Naive thymus-derived CD4-positive, alpha-beta T cell (primary cell): ENCODE data around the gene TRMT2A. TPM values are rescaled to one million over a fixed set of nuclear protein-coding genes. Genes with fewer than 3 reads are reported as not detected.

Experiments
- ATAC-seq: fragments of 150-1000 bp; cut with Tn5 transposase; 2 replicates; pipeline ENCODE4 v1.10.0; 2021; ENCODE audit warnings: mild to moderate bottlenecking, moderate library complexity
- CTCF ChIA-PET: fragments of 350-600 bp; sonication (Branson Sonifier 250); formaldehyde crosslinking; loops from one replicate; lab custom pipeline; 2021; ENCODE audit warnings: antibody characterized with exemption; lab: Charles Lee
- POLR2A ChIA-PET: fragments of 350-600 bp; sonication (Branson Sonifier 250); formaldehyde crosslinking; loops from one replicate; lab custom pipeline; 2021; ENCODE audit warnings: antibody characterized with exemption, inconsistent platforms; lab: Charles Lee
- DNase-seq, 9 donors: peaks; one replicate each; pipeline versions ENCODE4 v3.0.0 to v3.0.0-alpha.2; 2020 to 2022; ENCODE audit warnings: mixed read lengths in 1 of 9
- H3K27ac ChIP-seq: one replicate; pipeline ENCODE4 v1.7.0; 2013; ENCODE audit warnings: mild to moderate bottlenecking, low read depth, low read length, moderate library complexity
- H3K27me3 ChIP-seq, 2 donors: one replicate each; pipeline ENCODE4 v1.7.0; 2013; ENCODE audit warnings: low read length in 2 of 2, mild to moderate bottlenecking in 2 of 2, moderate library complexity in 2 of 2; ENCODE audit not compliant: control insufficient read depth in 2 of 2, insufficient read depth in 2 of 2
- H3K36me3 ChIP-seq, 3 experiments: 1 replicate in 2 of 3; 2 replicates in 1 of 3; pipeline ENCODE4 v1.7.0; 2013; ENCODE audit warnings: low read length in 3 of 3, mild to moderate bottlenecking in 3 of 3, moderate library complexity in 1 of 3; ENCODE audit not compliant: insufficient read depth in 3 of 3, control insufficient read depth in 2 of 3
- H3K4me1 ChIP-seq, 2 donors: one replicate each; pipeline ENCODE4 v1.7.0; 2013; ENCODE audit warnings: low read length in 2 of 2, mild to moderate bottlenecking in 2 of 2, moderate library complexity in 1 of 2; ENCODE audit not compliant: control insufficient read depth in 2 of 2, insufficient read depth in 2 of 2
- H3K4me3 ChIP-seq: 2 replicates; pipeline ENCODE4 v1.7.0; 2013; ENCODE audit warnings: mild to moderate bottlenecking, low read length
- H3K9me3 ChIP-seq, 3 experiments: 1 replicate in 2 of 3; 2 replicates in 1 of 3; pipeline ENCODE4 v1.7.0; 2013; ENCODE audit warnings: low read length in 3 of 3; ENCODE audit not compliant: control insufficient read depth in 2 of 3
- H3K27ac Mint-ChIP-seq, 9 donors: one replicate each; pipeline ENCODE4 v1.8.0; 2020 to 2022; ENCODE audit warnings: mixed read lengths in 9 of 9, mild to moderate bottlenecking in 8 of 9, moderate library complexity in 5 of 9, inconsistent platforms in 2 of 9
- H3K27me3 Mint-ChIP-seq, 5 donors: one replicate each; pipeline ENCODE4 v1.8.0; 2021 to 2022; ENCODE audit warnings: mixed read lengths in 5 of 5, mild to moderate bottlenecking in 1 of 5
- H3K36me3 Mint-ChIP-seq, 5 donors: one replicate each; pipeline ENCODE4 v1.8.0; 2020 to 2022; ENCODE audit warnings: mixed read lengths in 5 of 5, mild to moderate bottlenecking in 3 of 5, inconsistent platforms in 1 of 5
- H3K4me1 Mint-ChIP-seq, 7 donors: one replicate each; pipeline ENCODE4 v1.8.0; 2020 to 2022; ENCODE audit warnings: mixed read lengths in 7 of 7, mild to moderate bottlenecking in 3 of 7, inconsistent platforms in 1 of 7
- H3K4me3 Mint-ChIP-seq, 10 donors: one replicate each; pipeline ENCODE4 v1.8.0; 2020 to 2022; ENCODE audit warnings: mild to moderate bottlenecking in 10 of 10, mixed read lengths in 10 of 10, moderate library complexity in 6 of 10, inconsistent platforms in 2 of 10
- H3K9me3 Mint-ChIP-seq, 11 donors: one replicate each; pipeline ENCODE4 v1.8.0; 2020 to 2022; ENCODE audit warnings: mixed read lengths in 11 of 11, mild to moderate bottlenecking in 4 of 11, inconsistent platforms in 1 of 11, moderate library complexity in 1 of 11
- intact Hi-C, 2 donors: fragments of 100-400 bp; cut with micrococcal nuclease; formaldehyde crosslinking; loops; one replicate each; pipeline ENCODE4 v1.15.1; 2023
- polyA plus RNA-seq, 2 donors: library from polyadenylated mRNA; unstranded; fragments of 300-500 nt; fragmentation: Illumina TruSeq; gene quantifications; one replicate each; pipeline ENCODE4 v1.2.3, GENCODE V29; 2021
- total RNA-seq, 6 experiments: library from RNA in 5 of 6; stranded (reverse) in 5 of 6; gene quantifications; 1 replicate in 5 of 6; 2 replicates in 1 of 6; pipeline ENCODE4 v1.2.3 and lab custom pipeline; 2021 to 2026

The TRMT2A gene
- total and polyA plus RNA-seq, 7 experiments from 2014 or later: 30.0 to 134 (median 94.7) TPM

- intact Hi-C loops: no loop called here
- ATAC-seq (no peak), DNase-seq (no peak)
- no peaks in the 10 kb centered on the region for H3K27me3 Mint-ChIP-seq
- no peaks in the 10 kb centered on the region for H3K27me3 ChIP-seq
- POLR2A ChIA-PET: no interaction called here
- H3K9me3 ChIP-seq: no peaks in the 10 kb centered on the region
- CTCF ChIA-PET: no interaction called here
- peak overlapping the region in 2 of 9 donors; percentile 26 to 30 for H3K27ac Mint-ChIP-seq
- no peak overlapping the region for H3K4me3 ChIP-seq
- peaks cover 16 to 58% (median 18%) of the 10 kb centered on the region in 3 experiments for H3K36me3 ChIP-seq
- H3K27ac ChIP-seq: no peak overlapping the region
- peaks cover 0 to 1% (median 0%) of the 10 kb centered on the region in 11 donors for H3K9me3 Mint-ChIP-seq
- peaks cover 17 to 49% of the 10 kb centered on the region in 2 donors for H3K4me1 ChIP-seq
- peak overlapping the region in 1 of 10 donors; percentile 16 for H3K4me3 Mint-ChIP-seq
- H3K36me3 Mint-ChIP-seq: peaks cover 13 to 53% (median 27%) of the 10 kb centered on the region in 5 donors
- H3K4me1 Mint-ChIP-seq: peaks cover 32 to 50% (median 42%) of the 10 kb centered on the region in 7 donors
Measured at GRCh38 chr22:20086101-20086599, 30.9 kb downstream of the TRMT2A start.

- H3K36me3 Mint-ChIP-seq: peaks cover 12 to 48% (median 25%) of the 10 kb centered on the region in 5 donors
- Histone ChIP-seq H3K36me3 (peaks cover 16 to 53% (median 18%) of the 10 kb centered on the region in 3 experiments), H3K27ac (no peak overlapping the region), H3K27me3 (no peaks in the 10 kb centered on the region), H3K4me1 (peaks cover 22 to 49% of the 10 kb centered on the region in 2 donors), H3K9me3 (no peaks in the 10 kb centered on the region), H3K4me3 (no peak overlapping the region)
- H3K4me3 Mint-ChIP-seq: no peak overlapping the region
- H3K27ac Mint-ChIP-seq: peak overlapping the region in 1 of 9 donors; percentile 22
- POLR2A ChIA-PET: no interaction called here
- no peak for ATAC-seq
- CTCF ChIA-PET: interaction anchor here (0.6 kb wide), 1 partner anchor 30 kb away, joined by 3 read pairs; no protein-coding TSS in a partner anchor
- no peak for DNase-seq
- intact Hi-C loops: no loop called here
- peaks cover 0 to 1% (median 0%) of the 10 kb centered on the region in 11 donors for H3K9me3 Mint-ChIP-seq
- H3K27me3 Mint-ChIP-seq: no peaks in the 10 kb centered on the region
- H3K4me1 Mint-ChIP-seq: peaks cover 37 to 52% (median 45%) of the 10 kb centered on the region in 7 donors
Measured at GRCh38 chr22:20085651-20086050, 31.4 kb downstream of the TRMT2A start.

- no peak for DNase-seq
- H3K4me1 ChIP-seq: peaks cover 23 to 42% of the 10 kb centered on the region in 2 donors
- H3K36me3 ChIP-seq: peaks cover 10 to 44% (median 13%) of the 10 kb centered on the region in 3 experiments
- Mint-ChIP-seq H3K36me3 (peaks cover 12 to 39% (median 21%) of the 10 kb centered on the region in 5 donors), H3K4me1 (peaks cover 39 to 49% (median 44%) of the 10 kb centered on the region in 7 donors), H3K27ac (peak overlapping the region in 3 of 9 donors; percentile 45 to 76 (median 55)), H3K9me3 (peaks cover 0 to 1% (median 0%) of the 10 kb centered on the region in 11 donors), H3K4me3 (peak overlapping the region in 3 of 10 donors; percentile 10 to 30 (median 18)), H3K27me3 (no peaks in the 10 kb centered on the region)
- no peak overlapping the region for H3K27ac ChIP-seq
- ChIA-PET POLR2A (interaction anchor here (0.7 kb wide), 1 partner anchor 63 kb away, joined by 3 read pairs; no protein-coding TSS in a partner anchor), CTCF (interaction anchor here (0.6 kb wide), 1 partner anchor 31 kb away, joined by 3 read pairs; no protein-coding TSS in a partner anchor)
- no peak for ATAC-seq
- no peaks in the 10 kb centered on the region for H3K9me3 ChIP-seq
- no peak overlapping the region for H3K4me3 ChIP-seq
- intact Hi-C loops: no loop called here
- no peaks in the 10 kb centered on the region for H3K27me3 ChIP-seq
Measured at GRCh38 chr22:20084547-20085413, 32.2 kb downstream of the TRMT2A start.

GRCh38 chr22:20083891-20084546 lies 33.0 kb downstream of the TRMT2A start:
- H3K36me3 ChIP-seq: peaks cover 5 to 37% (median 10%) of the 10 kb centered on the region in 3 experiments
- Mint-ChIP-seq H3K9me3 (peaks cover 0 to 1% (median 0%) of the 10 kb centered on the region in 11 donors), H3K36me3 (peaks cover 12 to 33% (median 21%) of the 10 kb centered on the region in 5 donors), H3K27me3 (no peaks in the 10 kb centered on the region), H3K27ac (peak overlapping the region in 3 of 9 donors; percentile 48 to 76 (median 54)), H3K4me1 (peaks cover 39 to 49% (median 44%) of the 10 kb centered on the region in 7 donors), H3K4me3 (peak overlapping the region in 8 of 10 donors; percentile 0 to 67 (median 32))
- no peaks in the 10 kb centered on the region for H3K9me3 ChIP-seq
- ChIA-PET POLR2A (no interaction called here), CTCF (no interaction called here)
- peaks cover 23 to 34% of the 10 kb centered on the region in 2 donors for H3K4me1 ChIP-seq
- no peak overlapping the region for H3K4me3 ChIP-seq
- H3K27me3 ChIP-seq: no peaks in the 10 kb centered on the region
- ATAC-seq (no peak), DNase-seq (no peak)
- H3K27ac ChIP-seq: no peak overlapping the region
- intact Hi-C loops: no loop called here

GRCh38 chr22:20083157-20083890 lies 33.7 kb downstream of the TRMT2A start:
- Histone ChIP-seq H3K9me3 (no peaks in the 10 kb centered on the region), H3K27ac (no peak overlapping the region), H3K4me3 (no peak overlapping the region), H3K4me1 (peaks cover 23 to 33% of the 10 kb centered on the region in 2 donors), H3K36me3 (peaks cover 2 to 30% (median 10%) of the 10 kb centered on the region in 3 experiments), H3K27me3 (no peaks in the 10 kb centered on the region)
- Mint-ChIP-seq H3K4me3 (peak overlapping the region; percentile 0 to 75 (median 36)), H3K4me1 (peaks cover 39 to 49% (median 44%) of the 10 kb centered on the region in 7 donors), H3K9me3 (peaks cover 0 to 1% (median 0%) of the 10 kb centered on the region in 11 donors), H3K27me3 (no peaks in the 10 kb centered on the region), H3K36me3 (peaks cover 12 to 27% (median 19%) of the 10 kb centered on the region in 5 donors), H3K27ac (peak overlapping the region in 7 of 9 donors; percentile 14 to 76 (median 45))
- ChIA-PET POLR2A (no interaction called here), CTCF (interaction anchor here (0.7 kb wide), 1 partner anchor 13 kb away, joined by 3 read pairs; no protein-coding TSS in a partner anchor)
- intact Hi-C loops: no loop called here
- ATAC-seq: no peak
- DNase-seq: no peak
